DND-41 (cell line): ENCODE data around the gene TRIM34.

Experiments
- ATAC-seq: fragments of 200-7000 bp; cut with Tn5 transposase; 3 replicates; pipeline ENCODE4 v1.9.1; 2021; ENCODE audit warnings: low read depth; ENCODE audit not compliant: insufficient read depth
- DNase-seq: peaks from one replicate; pipeline ENCODE4 v3.0.0-alpha.2; 2020
- H2AFZ ChIP-seq: 2 replicates; pipeline ENCODE4 v1.6.0; 2012; ENCODE audit warnings: low read depth, low read length
- H3K27ac ChIP-seq: 2 replicates; pipeline ENCODE4 v1.5.1; 2012; ENCODE audit warnings: low read length, inconsistent platforms
- H3K27me3 ChIP-seq: fragments of 200-600 bp; sonication (generic); 2 replicates; pipeline ENCODE4 v1.6.0; 2012; ENCODE audit warnings: low read length, mild to moderate bottlenecking, inconsistent platforms; ENCODE audit not compliant: insufficient read depth, poor library complexity
- H3K36me3 ChIP-seq: 2 replicates; pipeline ENCODE4 v1.5.1; 2012; ENCODE audit warnings: low read length, inconsistent platforms; ENCODE audit not compliant: insufficient read depth
- H3K4me1 ChIP-seq: 2 replicates; pipeline ENCODE4 v1.5.1; 2012; ENCODE audit warnings: mild to moderate bottlenecking, low read length; ENCODE audit not compliant: insufficient read depth
- H3K4me2 ChIP-seq: 2 replicates; pipeline ENCODE4 v1.6.0; 2012; ENCODE audit warnings: mild to moderate bottlenecking, moderate library complexity, low read length, inconsistent platforms; ENCODE audit not compliant: insufficient read depth
- H3K4me3 ChIP-seq, 2 experiments: fragments of 200-600 bp in 1 of 2; shearing (Covaris generic) in 1 of 2; 2 replicates each; pipeline ENCODE4 v1.5.1; 2012 to 2016; ENCODE audit warnings: inconsistent platforms in 2 of 2, low read length in 2 of 2, mild to moderate bottlenecking in 2 of 2, low read depth in 1 of 2, moderate library complexity in 1 of 2
- H3K79me2 ChIP-seq: 2 replicates; pipeline ENCODE4 v1.6.0; 2012; ENCODE audit warnings: low read length, inconsistent platforms; ENCODE audit not compliant: insufficient read depth
- H3K9ac ChIP-seq: 2 replicates; pipeline ENCODE4 v1.6.0; 2012; ENCODE audit warnings: low read depth, mild to moderate bottlenecking, inconsistent platforms, low read length, moderate library complexity
- H3K9me3 ChIP-seq: 2 replicates; pipeline ENCODE4 v1.5.1; 2012; ENCODE audit warnings: low read length, moderate library complexity, mild to moderate bottlenecking, inconsistent platforms; ENCODE audit not compliant: insufficient read depth, severe bottlenecking
- H4K20me1 ChIP-seq: 2 replicates; pipeline ENCODE4 v1.6.0; 2012; ENCODE audit warnings: low read length; ENCODE audit not compliant: insufficient read depth
- CTCF ChIP-seq: IDR thresholded peaks from 2 replicates; pipeline ENCODE4 v1.5.1; 2012; ENCODE audit warnings: borderline replicate concordance, low read length, moderate library complexity, mild to moderate bottlenecking; ENCODE audit not compliant: poor library complexity, severe bottlenecking; ENCODE audit errors: extremely low read depth
- EZH2 ChIP-seq: IDR thresholded peaks from 3 replicates; pipeline ENCODE4 v1.6.1; 2012; ENCODE audit warnings: borderline replicate concordance, low read depth, mild to moderate bottlenecking, moderate library complexity, low read length, inconsistent platforms; ENCODE audit not compliant: severe bottlenecking

Gene TRIM34

DNA sequence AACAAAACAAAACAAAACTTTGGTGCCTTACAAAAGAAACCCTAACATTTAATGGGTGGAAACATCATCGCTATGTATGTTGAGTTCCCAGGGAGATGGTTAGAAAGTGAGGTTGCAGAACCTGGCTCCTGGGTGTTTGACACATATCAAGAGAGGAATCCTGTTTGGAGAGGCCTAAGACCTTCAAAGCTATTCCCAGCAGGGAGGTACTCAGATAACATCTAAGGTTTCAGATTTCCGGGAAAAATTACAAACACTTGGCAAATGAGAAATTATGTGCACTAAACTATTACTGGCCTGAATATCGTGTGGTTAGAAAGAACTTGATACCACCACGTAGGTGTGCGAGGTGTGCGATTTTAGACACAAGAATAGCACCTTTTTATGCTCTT lies 41.6 kb downstream of the TRIM34 start:
- H3K4me1 ChIP-seq = no peaks in the 10 kb centered on the region
- H3K4me2 ChIP-seq = no peak overlapping the region
- no peaks in the 10 kb centered on the region for H4K20me1 ChIP-seq
- ATAC-seq = no peak
- no peak overlapping the region for H3K27ac ChIP-seq
- no peak for DNase-seq
- no peak overlapping the region for H3K4me3 ChIP-seq
- no peaks in the 10 kb centered on the region for H3K9me3 ChIP-seq
- no peaks in the 10 kb centered on the region for H3K27me3 ChIP-seq
- H2AFZ ChIP-seq = no peak overlapping the region
- TF ChIP-seq EZH2 (no peak), CTCF (no peak)
- H3K9ac ChIP-seq = no peak overlapping the region
- H3K79me2 ChIP-seq = 0 out of 2 replicates have a peak, but pooled peaks cover 4% of the 10 kb centered on the region
- peaks cover 69% of the 10 kb centered on the region for H3K36me3 ChIP-seq

- ATAC-seq (no peak), DNase-seq (no peak)
- H3K4me3 ChIP-seq = no peak overlapping the region
- no peaks in the 10 kb centered on the region for H3K4me1 ChIP-seq
- TF ChIP-seq CTCF (no peak), EZH2 (no peak)
- no peaks in the 10 kb centered on the region for H3K9me3 ChIP-seq
- H3K27ac ChIP-seq = no peak overlapping the region
- no peak overlapping the region for H2AFZ ChIP-seq
- no peaks in the 10 kb centered on the region for H3K27me3 ChIP-seq
- H3K79me2 ChIP-seq = peaks cover 10% of the 10 kb centered on the region; the same call in 1 of the 2 replicates
- H3K4me2 ChIP-seq = no peak overlapping the region
- H4K20me1 ChIP-seq = peaks cover 5% of the 10 kb centered on the region; the same call in 1 of the 2 replicates
- peaks cover 49% of the 10 kb centered on the region for H3K36me3 ChIP-seq
- no peak overlapping the region for H3K9ac ChIP-seq
Measured at GRCh38 chr11:5671831-5672230, 47.0 kb downstream of the TRIM34 start.

- H3K79me2 ChIP-seq = peaks cover 10% of the 10 kb centered on the region; the same call in 1 of the 2 replicates
Measured at GRCh38 chr11:5674391-5674790, 49.6 kb downstream of the TRIM34 start.

More at GRCh38 chr11:5674391-5674790, 49.6 kb downstream of the TRIM34 start:
- peaks cover 5% of the 10 kb centered on the region; the same call in 1 of the 2 replicates for H4K20me1 ChIP-seq
- H2AFZ ChIP-seq = no peak overlapping the region
- no peaks in the 10 kb centered on the region for H3K27me3 ChIP-seq
- H3K9me3 ChIP-seq = peaks cover 3% of the 10 kb centered on the region
- H3K27ac ChIP-seq = no peak overlapping the region
- H3K4me1 ChIP-seq = no peaks in the 10 kb centered on the region
- peaks cover 50% of the 10 kb centered on the region for H3K36me3 ChIP-seq
- H3K4me3 ChIP-seq = no peak overlapping the region
- no peak for TF ChIP-seq CTCF
- TF ChIP-seq EZH2 = no peak
- H3K4me2 ChIP-seq = no peak overlapping the region
- 0 out of 3 replicates have a peak, but pooled peaks have one; percentile 9 for ATAC-seq
- no peak for DNase-seq
- no peak overlapping the region for H3K9ac ChIP-seq
